NB4 (cell line): ENCODE data around the gene RAB7A.

Experiments used
- CTCF ChIP-seq: IDR thresholded peaks from one replicate; pipeline ENCODE4 v1.5.1; 2012; ENCODE audit warnings: low read depth, low read length
- MYC ChIP-seq: IDR thresholded peaks from 2 replicates; pipeline ENCODE4 v1.6.1; 2011; ENCODE audit warnings: low read depth, low read length
- POLR2A ChIP-seq: IDR thresholded peaks from 2 replicates; pipeline ENCODE4 v1.6.1; 2011; ENCODE audit warnings: mild to moderate bottlenecking; ENCODE audit not compliant: insufficient read length; ENCODE audit errors: extremely low read depth
- TF ChIP-seq, protein P1 (sequence below): IDR thresholded peaks from 2 replicates; pipeline ENCODE4 v1.6.1; 2011; ENCODE audit warnings: low read depth, low read length

GRCh38 chr3:128753715-128754114 is 27.7 kb downstream of the RAB7A start:
- no peak for TF ChIP-seq POLR2A
- no peak for TF ChIP-seq CTCF
- TF ChIP-seq, protein P1, sequence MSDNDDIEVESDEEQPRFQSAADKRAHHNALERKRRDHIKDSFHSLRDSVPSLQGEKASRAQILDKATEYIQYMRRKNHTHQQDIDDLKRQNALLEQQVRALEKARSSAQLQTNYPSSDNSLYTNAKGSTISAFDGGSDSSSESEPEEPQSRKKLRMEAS = no peak
- no peak for TF ChIP-seq MYC
